HG02885 (cell line): ENCODE measurements around the gene DEFB121.
"Not testable (repeated sequence)": the region's sequence is repeated elsewhere in the genome, so short reads cannot be mapped to it uniquely, and the experiment has no call there.

Experiments used
- ATAC-seq: cut with Tn5 transposase; IDR thresholded peaks from one replicate; pipeline ENCODE4 v1.9.1; 2021; ENCODE audit warnings: mild to moderate bottlenecking; ENCODE audit not compliant: unreplicated experiment, poor library complexity

The DEFB121 gene, protein sequence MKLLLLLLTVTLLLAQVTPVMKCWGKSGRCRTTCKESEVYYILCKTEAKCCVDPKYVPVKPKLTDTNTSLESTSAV

DNA sequence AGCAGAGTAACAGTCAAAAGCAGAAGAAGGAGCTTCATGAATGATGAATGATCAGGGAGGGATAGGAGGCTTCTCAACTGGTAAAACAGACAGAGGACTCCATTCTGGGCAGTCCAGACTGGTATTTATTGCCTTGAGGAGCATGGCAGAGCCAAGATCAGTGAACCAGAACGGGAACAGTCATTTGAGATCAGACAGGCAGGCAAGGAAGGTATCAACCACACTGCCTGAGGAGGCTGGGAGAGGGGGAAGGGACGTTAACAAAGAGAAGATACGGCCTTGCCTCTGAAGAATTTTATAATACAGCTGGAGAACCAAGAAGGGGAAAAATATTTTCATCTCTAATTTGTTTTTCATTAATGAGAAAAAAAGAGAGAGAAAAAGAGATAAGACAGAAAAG is at the start of gene DEFB121:
Gene DEFB121, minus strand, starts transcription at position 101 of the 400 bp plus-strand sequence. Its CDS starts 63 bp downstream, at position 38.
- ATAC-seq, result no peak

DNA sequence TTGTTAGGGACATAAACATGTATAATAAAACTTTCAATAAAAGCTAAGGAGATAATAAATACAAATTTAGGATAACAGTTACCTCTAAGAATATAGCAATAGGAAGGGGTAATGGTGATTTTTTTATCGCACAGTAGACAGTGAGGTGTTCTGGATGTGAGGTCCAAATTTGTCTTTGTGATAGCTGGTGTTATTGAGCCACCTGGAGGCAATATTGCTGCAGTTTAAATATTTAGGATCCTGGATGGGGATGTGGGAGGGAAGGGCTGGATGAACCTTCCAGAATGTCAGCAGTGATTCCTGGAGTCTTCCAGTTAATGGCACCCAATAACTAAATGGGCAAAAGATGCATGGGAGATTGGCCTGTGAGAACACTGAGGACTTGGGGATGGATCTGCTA is 48.3 kb upstream of the DEFB121 start:
- ATAC-seq, result no peak

DNA sequence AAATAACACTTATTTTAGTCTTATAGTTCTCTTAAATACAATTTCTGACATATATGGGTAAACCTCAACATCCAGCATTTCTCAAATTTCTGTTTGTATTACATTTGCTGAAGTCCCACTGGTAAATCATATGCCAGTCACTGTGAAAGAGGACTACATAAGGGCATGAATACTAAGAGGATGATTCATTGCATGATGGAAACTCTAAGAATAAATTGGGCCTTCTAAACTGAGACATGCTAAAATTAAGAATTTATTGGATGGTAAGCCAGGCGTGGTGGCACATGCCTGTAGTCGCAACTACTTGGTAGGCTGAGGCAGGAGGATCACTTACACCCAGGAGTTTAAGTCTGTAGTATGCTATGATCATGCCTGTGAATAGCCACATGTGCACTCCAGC is 46.6 kb upstream of the DEFB121 start:
- no peak for ATAC-seq

DNA sequence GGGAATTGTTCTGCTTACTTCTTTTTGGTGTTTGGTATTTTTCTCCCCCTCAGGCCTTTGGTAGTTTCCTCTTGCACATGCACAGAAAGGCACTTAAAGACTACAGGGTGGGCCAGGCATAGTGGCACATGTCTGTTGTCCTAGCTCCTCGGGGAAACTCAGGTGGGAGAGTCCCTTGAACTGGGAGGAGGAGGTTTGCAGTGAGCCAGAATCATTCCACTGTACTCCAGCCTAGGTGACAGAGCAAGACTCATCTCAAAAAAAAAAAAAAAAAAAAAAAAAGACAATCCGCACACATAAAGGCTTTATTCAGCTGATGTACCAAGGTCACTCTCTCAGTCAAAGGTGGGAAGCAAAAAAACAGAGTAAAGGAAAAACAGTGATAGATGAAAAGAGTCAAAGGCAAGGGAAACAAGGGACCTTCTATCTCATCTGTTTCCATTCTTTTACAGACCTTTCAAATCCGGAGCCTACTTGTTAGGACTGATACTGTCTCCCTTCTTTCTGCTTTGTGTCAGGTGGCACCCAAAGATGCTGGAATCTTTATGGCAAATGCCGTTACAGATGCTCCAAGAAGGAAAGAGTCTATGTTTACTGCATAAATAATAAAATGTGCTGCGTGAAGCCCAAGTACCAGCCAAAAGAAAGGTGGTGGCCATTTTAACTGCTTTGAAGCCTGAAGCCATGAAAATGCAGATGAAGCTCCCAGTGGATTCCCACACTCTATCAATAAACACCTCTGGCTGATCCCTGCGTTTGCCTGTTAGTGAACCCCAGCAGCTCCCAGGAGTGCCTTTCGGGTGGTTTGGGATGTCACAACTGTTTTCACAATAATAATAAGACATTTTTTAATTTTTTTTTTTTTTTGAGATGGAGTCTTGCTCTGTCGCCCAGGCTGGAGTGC is 43.7 kb upstream of the DEFB121 start:
- ATAC-seq, result no peak

DNA sequence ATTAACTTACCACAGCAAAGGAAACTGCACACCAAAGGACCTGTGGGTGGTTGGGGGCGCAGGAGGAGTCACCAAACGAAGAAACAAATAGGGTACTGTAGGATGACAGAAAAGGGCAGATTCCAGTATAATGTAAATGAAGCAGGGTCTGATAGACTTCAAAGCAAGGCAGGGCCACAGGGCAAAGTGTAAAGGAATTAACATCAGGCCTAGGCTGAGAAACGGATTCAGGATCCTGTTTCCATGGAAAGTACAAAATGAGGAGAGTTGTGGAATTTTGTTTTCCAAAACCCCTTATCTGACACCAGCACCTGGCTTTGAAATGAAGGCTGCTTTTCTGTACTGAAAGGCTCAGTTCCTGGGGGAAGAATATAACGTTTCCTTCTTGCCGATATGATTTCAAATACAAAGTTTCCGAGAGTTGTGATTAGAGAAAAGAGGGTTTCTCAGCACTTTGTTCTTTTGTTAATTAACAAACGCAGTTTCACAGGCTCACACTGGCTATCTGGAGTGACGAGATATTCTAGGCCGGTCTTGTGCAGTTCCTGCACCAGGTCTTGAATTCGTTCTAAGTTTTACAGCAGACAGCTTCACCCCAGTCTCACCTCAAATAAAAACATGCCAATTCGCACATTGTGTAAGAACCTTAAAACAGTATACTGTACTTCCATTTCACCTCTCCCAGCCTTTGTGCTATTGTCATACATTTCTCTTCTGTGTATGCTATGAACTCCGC is 40.2 kb upstream of the DEFB121 start:
- no peak for ATAC-seq

DNA sequence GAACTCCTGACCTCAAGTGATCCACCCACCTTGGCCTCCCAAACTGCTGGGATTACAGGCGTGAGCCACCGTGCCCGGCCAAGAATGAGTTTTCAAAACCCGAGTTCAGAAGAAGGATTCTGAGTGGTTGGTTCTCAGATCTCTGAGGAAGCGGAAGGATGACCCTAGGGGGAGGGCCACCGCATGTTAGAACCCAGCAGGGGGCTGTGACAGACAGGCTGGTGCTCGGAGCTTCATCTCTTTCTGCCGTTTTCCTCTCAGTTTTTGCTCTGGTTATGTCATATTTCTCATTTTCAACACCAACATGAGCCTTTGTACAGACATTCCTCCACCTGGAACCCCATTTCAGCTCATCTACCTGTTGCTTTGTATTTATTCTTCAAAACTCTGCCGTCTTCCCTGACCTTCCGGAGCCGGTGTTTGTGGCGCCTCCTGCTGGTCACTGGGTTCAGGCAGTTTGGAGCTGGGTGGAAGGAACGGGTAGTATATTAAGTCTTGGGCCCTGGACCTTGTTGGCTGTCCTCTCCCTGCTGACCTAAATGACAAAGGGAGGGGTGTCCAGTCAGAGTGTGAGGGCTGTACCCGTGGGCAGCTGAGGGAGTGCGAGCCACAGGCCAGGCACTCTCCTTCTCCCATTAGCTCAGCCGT is 34.1 kb upstream of the DEFB121 start, which contains the start of gene DEFB123:
Gene DEFB123, plus strand, starts transcription at position 621 of the 648 bp plus-strand sequence. CDS start 67 bp downstream, outside the sequence.
- no peak for ATAC-seq

DNA sequence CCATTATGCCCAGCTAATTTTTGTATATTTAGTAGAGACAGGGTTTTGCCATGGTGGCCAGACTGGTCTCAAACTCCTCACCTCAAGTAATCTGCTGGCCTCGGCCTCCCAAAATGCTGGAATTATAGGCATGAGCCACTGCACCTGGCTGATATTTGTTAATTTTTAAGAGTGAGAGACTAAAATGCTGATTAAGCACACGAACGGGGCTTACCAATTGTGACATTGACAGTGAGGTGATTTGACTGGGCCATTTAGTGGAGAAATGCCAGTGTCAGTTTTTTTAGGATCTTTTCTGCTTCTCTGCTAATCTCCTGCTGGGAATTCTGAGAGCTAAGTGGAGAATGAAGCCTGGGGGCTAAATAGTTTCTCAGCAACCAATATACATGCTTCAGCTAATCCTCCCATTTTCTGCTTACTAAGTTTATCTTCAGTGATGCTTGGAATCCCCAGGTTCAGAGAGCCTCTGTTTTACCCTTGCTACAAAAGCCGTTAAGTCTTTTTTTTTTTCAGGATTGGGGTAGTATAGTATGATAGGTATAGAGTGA is 24.6 kb upstream of the DEFB121 start:
- no peak for ATAC-seq

DNA sequence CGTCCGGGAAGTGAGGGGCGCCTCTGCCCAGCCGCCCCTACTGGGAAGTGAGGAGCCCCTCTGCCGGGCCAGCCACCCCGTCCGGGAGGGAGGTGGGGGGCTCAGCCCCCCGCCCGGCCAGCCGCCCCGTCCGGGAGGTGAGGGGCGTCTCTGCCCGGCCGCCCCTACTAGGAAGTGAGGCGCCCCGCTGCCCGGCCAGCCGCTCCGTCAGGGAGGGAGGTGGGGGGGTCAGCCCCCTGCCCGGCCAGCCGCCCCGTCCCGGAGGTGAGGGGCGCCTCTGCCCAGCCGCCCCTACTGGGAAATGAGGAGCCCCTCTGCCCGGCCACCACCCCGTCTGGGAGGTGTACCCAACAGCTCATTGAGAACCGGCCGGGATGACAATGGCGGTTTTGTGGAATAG is 21.6 kb upstream of the DEFB121 start:
- not testable (repeated sequence) for ATAC-seq

DNA sequence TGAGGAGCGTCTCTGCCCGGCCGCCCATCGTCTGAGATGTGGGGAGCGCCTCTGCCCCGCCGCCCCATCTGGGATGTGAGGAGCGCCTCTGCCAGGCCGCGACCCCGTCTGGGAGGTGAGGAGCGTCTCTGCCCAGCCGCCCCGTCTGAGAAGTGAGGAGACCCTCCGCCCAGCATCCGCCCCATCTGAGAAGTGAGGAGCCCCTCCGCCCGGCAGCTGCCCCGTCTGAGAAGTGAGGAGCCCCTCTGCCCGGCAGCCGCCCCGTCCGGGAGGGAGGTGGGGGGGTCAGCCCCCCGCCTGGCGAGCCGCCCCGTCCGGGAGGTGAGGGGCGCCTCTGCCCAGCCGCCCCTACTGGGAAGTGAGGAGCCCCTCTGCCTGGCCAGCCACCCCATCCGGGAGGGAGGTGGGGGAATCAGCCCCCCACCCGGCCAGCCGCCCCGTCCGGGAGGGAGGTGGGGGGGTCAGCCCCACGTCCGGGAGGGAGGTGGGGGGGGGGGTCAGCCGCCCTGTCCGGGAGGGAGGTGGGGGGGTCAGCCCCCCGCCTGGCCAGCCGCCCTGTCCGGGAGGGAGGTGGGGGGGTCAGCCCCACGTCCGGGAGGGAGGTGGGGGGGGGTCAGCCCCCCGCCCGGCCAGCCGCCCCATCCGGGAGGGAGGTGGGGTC is 21.0 kb upstream of the DEFB121 start:
- ATAC-seq, result not testable (repeated sequence)

DNA sequence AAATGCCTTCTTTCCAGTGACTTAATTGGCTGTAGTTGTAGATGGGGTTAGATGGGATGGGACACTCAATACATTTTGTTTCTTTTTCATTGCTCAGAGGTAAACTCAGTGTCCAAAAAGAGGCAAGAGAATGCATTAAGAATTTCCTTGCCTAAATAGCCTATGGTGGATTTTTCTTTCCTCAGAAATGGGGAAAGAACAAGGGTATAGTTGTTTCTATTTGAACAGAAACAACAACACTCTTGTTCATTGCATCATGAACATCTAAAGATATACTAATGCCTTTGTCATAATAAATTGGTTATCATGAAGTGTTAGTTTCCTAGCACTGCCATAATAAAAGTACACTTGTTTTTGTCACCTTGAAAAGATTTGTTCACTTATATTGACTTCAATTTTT is 19.8 kb upstream of the DEFB121 start:
- no peak for ATAC-seq

DNA sequence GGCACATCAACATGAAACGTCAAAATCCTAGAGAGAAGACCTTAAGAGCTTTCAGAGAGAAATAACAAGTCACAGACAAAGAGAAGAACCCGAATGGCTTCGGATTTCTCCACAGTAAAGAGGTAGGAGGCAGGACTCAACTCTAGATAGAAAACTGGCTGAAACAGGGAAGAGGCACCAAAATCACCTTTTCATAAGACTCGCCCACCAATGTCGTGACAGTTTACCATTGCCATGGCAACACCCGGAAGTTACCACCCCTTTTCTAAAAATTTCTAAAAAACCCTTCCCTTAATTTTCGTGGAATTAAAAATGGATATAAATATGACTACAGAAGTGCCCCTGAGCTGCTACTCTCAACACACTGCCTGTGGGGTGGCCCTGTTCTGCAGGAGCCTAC is 12.3 kb upstream of the DEFB121 start:
- no peak for ATAC-seq

DNA sequence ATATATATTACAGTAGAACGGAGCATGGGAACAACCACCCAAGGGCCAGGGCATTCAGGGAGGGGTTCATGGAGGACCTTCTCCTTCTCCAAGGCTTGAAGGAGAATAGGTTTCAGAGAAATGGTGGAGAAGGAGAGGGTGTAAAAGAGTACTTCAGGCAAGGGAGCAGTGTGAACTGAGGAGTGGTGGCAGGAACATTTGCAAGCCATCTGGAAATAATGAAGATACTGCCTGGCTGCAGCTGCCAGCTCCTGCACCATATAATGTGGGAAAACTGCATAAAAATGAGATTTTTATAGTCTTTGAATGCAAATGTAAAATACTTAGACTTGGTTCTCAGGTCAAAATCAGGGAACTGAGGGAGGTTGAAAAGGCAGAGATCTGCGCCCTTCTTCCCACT is 9.6 kb upstream of the DEFB121 start:
- ATAC-seq, result no peak

DNA sequence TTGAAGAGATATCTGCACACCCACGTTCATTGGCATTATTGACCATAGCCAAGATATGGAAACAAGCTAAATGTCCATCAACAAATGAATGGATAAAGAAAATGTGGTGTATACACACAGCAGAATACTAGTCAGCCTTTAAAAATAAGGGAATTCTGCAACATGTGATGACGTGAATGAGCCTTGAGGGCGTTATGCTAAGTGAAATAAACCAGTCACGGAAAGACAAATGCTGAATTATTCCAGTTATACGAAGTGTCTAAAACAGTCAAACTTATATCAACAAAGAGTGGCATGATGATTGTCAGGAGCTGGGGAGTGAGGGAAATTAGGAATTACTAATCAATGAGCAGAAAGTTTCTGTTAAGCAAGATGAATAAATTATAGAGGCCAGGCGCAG is 8.4 kb upstream of the DEFB121 start:
- ATAC-seq, result no peak

DNA sequence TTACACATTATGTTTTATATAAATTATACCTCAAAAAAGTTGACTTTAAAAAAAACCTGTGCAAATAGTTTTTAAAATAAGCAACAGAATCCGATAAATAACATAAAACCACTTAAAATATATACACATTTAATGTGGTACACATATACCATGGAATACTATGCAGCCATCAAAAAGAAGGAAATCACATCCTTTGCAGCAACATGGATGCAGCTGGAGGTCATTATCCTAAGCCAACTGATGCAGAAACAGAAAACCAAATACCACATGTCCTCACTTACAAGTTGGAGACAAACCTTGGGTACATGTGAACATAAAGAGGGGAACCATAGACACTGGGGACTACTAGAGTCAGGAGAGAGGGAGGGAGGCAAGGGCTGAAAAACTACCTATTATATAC is 4.0 kb upstream of the DEFB121 start:
- ATAC-seq, result no peak

DNA sequence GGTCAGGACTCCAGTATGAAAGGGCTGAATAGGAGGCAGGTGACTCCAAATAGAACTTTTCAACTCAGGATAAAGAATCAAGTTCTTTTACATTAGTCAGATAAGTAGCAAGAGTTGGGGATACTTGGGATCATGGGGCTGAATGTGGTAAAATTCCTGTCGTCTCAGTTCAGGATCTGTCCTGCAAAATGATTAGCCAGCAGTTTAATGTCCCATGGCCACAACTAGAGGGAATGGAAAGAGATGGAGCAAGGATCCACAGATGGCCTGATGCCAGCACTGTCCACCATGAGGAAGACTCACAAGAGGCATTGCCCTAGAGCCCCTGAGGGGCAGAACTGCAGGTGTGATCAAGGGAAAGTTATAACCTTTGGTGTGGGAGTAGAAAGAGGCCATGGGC is 2.1 kb downstream of the DEFB121 start:
- no peak for ATAC-seq

DNA sequence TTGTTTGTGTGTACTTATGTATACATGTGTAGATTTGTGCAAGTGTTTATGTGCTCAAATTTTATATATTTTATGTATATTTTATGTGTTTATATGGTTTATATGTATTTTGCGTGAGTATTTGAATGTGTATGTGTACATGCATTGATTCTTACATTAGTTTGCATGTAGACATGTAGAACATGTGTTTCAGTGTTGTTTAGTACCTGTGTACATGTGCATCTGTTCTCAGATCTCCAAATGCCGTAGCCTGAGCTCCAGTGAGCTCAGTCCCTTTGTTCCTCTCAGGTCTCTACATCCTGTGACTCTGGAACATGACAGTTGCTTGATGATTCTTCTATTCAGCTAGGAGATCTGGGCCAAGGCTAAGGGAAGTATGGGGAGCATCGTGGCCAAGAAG is 11.1 kb downstream of the DEFB121 start:
- ATAC-seq, result no peak

DNA sequence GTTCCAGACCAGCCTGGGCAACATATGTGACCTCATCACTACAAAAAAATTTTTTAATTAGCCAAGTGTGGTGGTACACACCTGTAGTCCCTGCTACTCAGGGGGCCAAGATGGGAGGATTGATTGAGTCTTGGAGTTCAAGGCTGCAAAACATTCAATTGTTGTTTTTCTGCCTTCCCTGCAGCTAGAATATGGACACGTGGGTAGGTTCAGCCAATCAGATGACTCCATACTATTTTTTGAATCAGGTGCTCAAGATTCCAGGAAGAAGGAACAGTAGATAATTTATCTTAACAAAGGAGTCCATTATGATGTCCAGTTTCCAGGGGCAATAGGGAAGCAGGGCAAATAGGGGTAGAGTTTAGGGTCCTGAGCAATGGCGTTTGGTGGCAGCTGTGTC is 13.2 kb downstream of the DEFB121 start:
- no peak for ATAC-seq

DNA sequence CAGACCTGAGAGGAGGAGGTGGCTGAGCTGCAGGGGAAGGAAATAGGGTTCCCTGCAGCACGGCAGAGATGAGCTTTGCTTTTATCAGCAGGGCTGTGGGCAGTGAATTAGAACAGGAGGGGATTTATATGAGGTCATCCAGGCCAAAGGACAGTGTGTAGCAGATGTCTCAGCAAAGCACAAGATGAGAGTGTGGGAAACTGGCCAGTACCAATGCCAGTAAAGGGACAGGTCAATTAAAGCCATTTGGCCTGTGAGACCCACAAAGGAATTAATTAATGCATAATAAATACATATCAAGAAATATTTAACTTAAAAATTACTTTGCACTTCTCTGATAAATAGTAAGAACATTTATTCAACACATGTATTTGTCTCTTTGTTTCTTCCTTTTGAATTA is 15.5 kb downstream of the DEFB121 start, which contains the start of gene DEFB119:
Gene DEFB119, minus strand, starts transcription at position 101 of the 400 bp plus-strand sequence. CDS start 107 bp downstream, outside the sequence.
- ATAC-seq, result no peak

DNA sequence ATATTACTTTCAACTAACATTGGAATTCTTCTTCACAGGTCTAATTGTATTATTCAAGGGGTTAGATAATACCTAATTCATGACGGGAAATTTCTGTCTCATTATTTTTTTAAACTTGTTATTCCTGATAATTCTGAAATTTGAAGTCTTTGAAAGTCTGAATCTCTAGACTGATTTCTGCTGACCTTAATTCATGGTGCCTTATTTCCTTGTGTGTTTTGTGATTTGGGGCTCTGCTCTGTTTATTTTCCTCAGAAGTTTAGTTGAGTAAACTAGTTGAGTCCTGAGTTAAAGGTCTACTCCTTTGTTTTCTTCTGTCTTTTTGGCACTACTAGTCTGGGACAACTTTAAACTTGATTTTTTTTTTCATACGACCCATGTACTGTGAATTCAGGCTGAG is 31.7 kb downstream of the DEFB121 start:
- no peak for ATAC-seq

DNA sequence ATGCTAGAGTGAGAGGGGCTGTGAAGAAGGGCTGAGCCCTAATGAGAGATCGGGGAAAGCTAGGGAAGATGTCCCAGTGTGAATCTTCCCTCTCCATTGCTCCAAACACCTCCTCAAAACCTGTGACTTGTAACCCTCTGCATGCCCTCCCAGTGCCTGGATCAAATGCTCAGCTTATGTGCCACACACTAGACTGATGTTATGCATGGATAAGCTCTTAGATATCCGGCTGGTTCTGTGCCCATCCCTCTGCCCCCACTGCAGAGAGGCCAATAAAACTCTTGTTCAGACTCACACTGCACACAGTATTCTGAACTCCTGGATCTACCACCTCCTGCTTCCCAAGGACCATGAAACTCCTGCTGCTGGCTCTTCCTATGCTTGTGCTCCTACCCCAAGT is 37.7 kb downstream of the DEFB121 start, which contains the start of gene DEFB118:
Gene DEFB118, plus strand, starts transcription at position 301 of the 400 bp plus-strand sequence. Its CDS starts 50 bp downstream, at position 351.
- ATAC-seq, result no peak
